Glomerular endothelial cell (primary cell): ENCODE results near the gene VWA2. TPM values are rescaled to one million over a fixed set of nuclear protein-coding genes. Genes with fewer than 3 reads are reported as not detected.

Source experiments
- DNase-seq: peaks from one replicate; pipeline ENCODE4 v3.0.0-alpha.2; 2011; ENCODE audit warnings: low read depth, low spot score; ENCODE audit errors: extremely low read depth
- total RNA-seq: library from RNA; depleted of rRNA; stranded (reverse); fragments of >200 nt; gene quantifications from 2 replicates; pipeline ENCODE4 v1.2.3, GENCODE V29; 2015

VWA2 gene
- total RNA-seq, 1 donor from 2014 or later, result not detected

DNA sequence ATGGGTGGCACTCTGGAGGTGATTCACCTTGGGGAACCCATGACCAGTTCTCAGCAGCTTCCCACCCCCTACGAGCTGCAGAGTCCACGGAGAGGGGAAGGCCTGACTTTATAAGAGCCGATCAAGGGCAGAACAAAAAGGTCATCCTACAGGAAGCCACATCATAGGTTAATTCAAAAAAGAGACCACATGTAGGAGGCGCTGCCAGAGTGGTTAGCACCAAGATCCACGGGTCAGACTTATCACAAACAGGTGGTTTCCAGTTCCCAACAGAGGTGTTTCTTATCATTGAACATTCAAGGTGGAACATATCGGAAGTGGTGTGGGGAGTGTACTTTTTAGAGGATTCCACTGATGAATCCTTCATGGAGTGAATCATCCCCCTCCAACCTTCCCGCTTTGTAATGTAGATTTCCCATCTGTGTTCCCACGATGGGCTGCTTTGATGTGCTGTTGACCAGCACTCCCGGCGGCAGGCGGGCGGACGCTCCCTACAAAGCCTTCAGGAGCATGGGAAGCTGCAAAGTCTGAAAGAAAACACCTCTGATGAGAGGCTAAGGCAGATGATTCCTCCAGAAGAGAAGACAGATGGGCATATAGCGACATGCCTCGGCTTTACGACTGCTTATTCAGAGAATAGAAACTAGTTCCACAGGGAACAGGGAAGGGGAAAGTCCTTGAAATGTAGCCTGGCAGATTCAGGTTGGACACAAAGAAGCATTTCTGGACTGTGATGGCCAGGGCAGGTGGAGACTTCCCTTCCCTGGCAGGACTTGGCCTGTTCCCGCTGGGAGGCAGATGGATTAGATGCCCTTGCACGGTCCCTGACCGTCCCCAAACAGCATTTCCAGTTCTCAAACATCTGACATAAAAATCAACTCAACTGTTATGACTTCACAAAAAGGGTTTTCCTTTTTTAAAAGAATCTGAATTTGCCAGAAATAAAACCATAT is 98.7 kb downstream of the VWA2 start:
- no peak for DNase-seq

- no peak for DNase-seq
Measured at GRCh38 chr10:114340816-114341215, 101.8 kb downstream of the VWA2 start.

Other genes with a start within 250 kb of the VWA2 start
- 0.05 and 0.93 TPM in 2 replicates for gene ADRB1, start 195.4 kb upstream of the VWA2 start, total RNA-seq
- gene CCDC186, start 65.1 kb upstream of the VWA2 start, total RNA-seq, result 5.8 and 10.5 TPM in 2 replicates
- 0.06 TPM in 1 of 2 replicates, not detected in the other for gene TDRD1, start 59.9 kb upstream of the VWA2 start, total RNA-seq
- gene AFAP1L2, start 165.2 kb downstream of the VWA2 start, total RNA-seq, result 3.4 and 8.6 TPM in 2 replicates